Chondrocyte (in vitro differentiated cells): Measurements from ENCODE around the gene MAN1A1. TPM values are rescaled to one million over a fixed set of nuclear protein-coding genes. Genes with fewer than 3 reads are reported as not detected.

Experiments
- DNase-seq: peaks from one replicate; pipeline ENCODE4 v3.0.0; 2021; ENCODE audit warnings: mixed read lengths, low spot score
- H3K27ac Mint-ChIP-seq: one replicate; pipeline ENCODE4 v1.8.0; 2021; ENCODE audit warnings: mild to moderate bottlenecking, moderate library complexity, mixed read lengths; ENCODE audit not compliant: unreplicated experiment
- H3K27me3 Mint-ChIP-seq: 2 replicates; pipeline ENCODE4 v1.8.0; 2021; ENCODE audit warnings: low read depth, mixed read lengths
- H3K36me3 Mint-ChIP-seq: 2 replicates; pipeline ENCODE4 v1.8.0; 2021; ENCODE audit warnings: low read depth, mixed read lengths
- H3K4me1 Mint-ChIP-seq: 2 replicates; pipeline ENCODE4 v1.8.0; 2021; ENCODE audit warnings: low read depth, mild to moderate bottlenecking, mixed read lengths
- H3K4me3 Mint-ChIP-seq: one replicate; pipeline ENCODE4 v1.8.0; 2021; ENCODE audit warnings: mild to moderate bottlenecking, moderate library complexity, mixed read lengths; ENCODE audit not compliant: unreplicated experiment
- H3K9me3 Mint-ChIP-seq: 2 replicates; pipeline ENCODE4 v1.8.0; 2021; ENCODE audit warnings: low read depth, mixed read lengths
- total RNA-seq: library from RNA; stranded (reverse); gene quantifications from 3 replicates; pipeline ENCODE4 v1.2.1, GENCODE V29; 2021
- TF ChIP-seq, protein P1 (sequence below): fragments of 200-600 bp; sonication (generic); IDR thresholded peaks from 2 replicates; pipeline ENCODE4 v1.5.0; 2021; ENCODE audit warnings: antibody characterized with exemption, mild to moderate bottlenecking, moderate library complexity

MAN1A1 gene
- total RNA-seq, 1 donor from 2014 or later, result 7.2 TPM

DNA sequence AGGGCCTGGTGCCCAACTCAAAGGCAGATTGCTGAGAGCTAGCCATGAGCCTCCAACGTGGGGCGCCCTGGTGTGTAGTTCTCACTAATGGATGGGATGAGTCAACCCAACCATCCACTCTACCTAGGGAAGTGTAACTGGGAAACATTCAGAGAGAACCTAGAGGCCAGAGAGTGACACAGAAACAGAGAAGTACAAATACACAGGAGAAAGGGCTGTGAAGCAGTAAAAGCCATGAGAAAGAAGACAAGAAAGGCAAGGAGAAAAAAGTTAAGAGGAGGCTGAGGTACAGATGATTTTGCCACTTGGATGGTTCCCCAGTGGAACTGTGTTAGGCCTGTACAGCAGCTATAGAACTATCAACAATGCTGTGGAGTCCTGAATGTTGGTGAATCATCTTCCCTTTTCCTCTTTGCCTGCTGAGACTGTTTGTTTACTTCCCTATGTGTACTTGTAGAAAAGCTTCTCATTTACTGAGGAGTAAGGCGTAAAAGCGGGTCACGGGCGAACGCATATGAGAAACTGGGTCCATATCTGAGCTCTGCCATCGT is 39.0 kb downstream of the MAN1A1 start:
- no peaks in the 10 kb centered on the region for H3K27me3 Mint-ChIP-seq
- peaks cover 9% of the 10 kb centered on the region for H3K4me1 Mint-ChIP-seq
- H3K9me3 Mint-ChIP-seq, result peaks cover 2% of the 10 kb centered on the region
- no peak for DNase-seq
- no peaks in the 10 kb centered on the region for H3K36me3 Mint-ChIP-seq
- no peak overlapping the region for H3K4me3 Mint-ChIP-seq
- H3K27ac Mint-ChIP-seq, result no peak overlapping the region
- TF ChIP-seq, protein P1, sequence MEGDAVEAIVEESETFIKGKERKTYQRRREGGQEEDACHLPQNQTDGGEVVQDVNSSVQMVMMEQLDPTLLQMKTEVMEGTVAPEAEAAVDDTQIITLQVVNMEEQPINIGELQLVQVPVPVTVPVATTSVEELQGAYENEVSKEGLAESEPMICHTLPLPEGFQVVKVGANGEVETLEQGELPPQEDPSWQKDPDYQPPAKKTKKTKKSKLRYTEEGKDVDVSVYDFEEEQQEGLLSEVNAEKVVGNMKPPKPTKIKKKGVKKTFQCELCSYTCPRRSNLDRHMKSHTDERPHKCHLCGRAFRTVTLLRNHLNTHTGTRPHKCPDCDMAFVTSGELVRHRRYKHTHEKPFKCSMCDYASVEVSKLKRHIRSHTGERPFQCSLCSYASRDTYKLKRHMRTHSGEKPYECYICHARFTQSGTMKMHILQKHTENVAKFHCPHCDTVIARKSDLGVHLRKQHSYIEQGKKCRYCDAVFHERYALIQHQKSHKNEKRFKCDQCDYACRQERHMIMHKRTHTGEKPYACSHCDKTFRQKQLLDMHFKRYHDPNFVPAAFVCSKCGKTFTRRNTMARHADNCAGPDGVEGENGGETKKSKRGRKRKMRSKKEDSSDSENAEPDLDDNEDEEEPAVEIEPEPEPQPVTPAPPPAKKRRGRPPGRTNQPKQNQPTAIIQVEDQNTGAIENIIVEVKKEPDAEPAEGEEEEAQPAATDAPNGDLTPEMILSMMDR, result no peak

DNA sequence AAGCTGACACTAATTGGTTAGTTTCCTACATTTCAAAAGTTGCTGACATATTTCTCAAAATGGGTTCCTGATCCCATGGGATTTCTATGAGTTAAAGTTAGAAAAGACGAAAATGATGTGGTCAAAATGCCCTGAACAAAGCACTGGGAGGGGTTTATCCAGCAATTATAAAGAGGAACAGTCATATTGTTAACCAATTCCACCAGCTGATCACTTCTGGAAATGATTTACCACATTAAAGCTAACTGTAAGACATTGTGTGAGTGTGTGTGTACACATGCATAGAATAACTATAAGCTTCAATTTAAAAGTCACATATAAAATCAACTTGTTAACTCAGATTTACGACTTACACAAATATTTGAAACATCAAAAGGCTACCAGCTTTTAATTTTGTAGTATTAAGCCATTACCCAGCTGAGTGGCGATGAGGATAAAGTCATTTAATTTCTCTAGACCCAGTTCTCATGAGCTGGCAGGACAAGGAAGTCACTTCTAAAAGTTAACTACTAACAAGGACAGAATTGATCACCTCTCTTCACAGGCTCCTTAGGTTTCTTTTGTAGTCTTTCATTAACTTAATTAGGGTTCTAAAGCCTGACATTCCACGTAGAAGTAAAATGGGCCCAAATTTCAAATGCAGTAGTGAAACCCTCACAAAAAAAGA is 40.4 kb downstream of the MAN1A1 start:
- peaks cover 2% of the 10 kb centered on the region for H3K9me3 Mint-ChIP-seq
- DNase-seq, result no peak
- H3K36me3 Mint-ChIP-seq, result no peaks in the 10 kb centered on the region
- no peaks in the 10 kb centered on the region for H3K27me3 Mint-ChIP-seq
- H3K4me1 Mint-ChIP-seq, result peaks cover 9% of the 10 kb centered on the region
- H3K4me3 Mint-ChIP-seq, result no peak overlapping the region
- TF ChIP-seq, protein P1, result no peak
- no peak overlapping the region for H3K27ac Mint-ChIP-seq

DNA sequence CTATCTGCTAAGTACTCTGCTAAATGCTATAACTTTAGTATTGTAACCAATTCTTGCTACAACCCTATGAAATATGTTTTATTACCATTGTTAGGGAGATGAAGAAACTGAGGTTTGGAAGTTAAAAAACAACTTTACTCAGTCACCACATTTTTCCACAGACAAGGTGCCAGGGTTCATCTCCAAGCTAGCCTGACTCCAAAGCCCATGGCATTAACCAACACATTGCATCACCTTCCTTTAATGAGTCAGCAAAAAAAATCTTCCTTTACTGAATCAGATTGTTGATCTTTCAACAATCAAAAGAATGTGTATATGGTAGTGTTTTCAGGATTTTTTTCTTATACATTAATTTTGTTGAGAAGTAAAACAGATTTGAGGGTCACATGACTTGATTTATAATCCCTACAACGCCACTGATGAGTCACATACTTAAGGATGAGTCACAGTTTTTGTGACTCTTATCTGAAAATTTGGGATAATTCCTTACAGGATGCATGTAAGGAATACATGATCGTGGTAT is 41.5 kb downstream of the MAN1A1 start:
- peak overlapping the region; percentile 0 for H3K27ac Mint-ChIP-seq
- H3K36me3 Mint-ChIP-seq, result no peaks in the 10 kb centered on the region
- H3K4me3 Mint-ChIP-seq, result no peak overlapping the region
- H3K4me1 Mint-ChIP-seq, result peaks cover 9% of the 10 kb centered on the region
- no peak for DNase-seq
- TF ChIP-seq, protein P1, result no peak
- no peaks in the 10 kb centered on the region for H3K27me3 Mint-ChIP-seq
- peaks cover 2% of the 10 kb centered on the region for H3K9me3 Mint-ChIP-seq

DNA sequence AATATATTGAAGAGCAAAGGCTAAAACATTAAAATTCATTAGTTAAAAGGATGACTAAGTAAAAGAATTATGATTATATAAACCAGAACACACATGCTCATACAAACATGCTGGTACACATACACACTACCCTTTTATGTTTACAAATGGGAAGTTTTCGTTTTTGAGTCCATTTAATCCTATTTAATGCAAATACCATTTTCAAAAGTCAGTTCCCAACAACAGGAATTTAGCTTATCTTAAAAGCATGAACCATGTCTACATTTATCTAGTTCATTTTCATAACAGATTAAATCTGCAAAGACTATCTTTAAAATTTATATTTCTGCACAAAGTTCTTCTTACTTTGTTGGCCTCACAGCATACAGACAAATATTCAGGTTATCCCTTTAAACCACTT is 42.5 kb downstream of the MAN1A1 start:
- TF ChIP-seq, protein P1, result no peak
- H3K9me3 Mint-ChIP-seq, result peaks cover 2% of the 10 kb centered on the region
- no peaks in the 10 kb centered on the region for H3K36me3 Mint-ChIP-seq
- DNase-seq, result no peak
- H3K27ac Mint-ChIP-seq, result no peak overlapping the region
- peaks cover 9% of the 10 kb centered on the region for H3K4me1 Mint-ChIP-seq
- no peaks in the 10 kb centered on the region for H3K27me3 Mint-ChIP-seq
- H3K4me3 Mint-ChIP-seq, result no peak overlapping the region

DNA sequence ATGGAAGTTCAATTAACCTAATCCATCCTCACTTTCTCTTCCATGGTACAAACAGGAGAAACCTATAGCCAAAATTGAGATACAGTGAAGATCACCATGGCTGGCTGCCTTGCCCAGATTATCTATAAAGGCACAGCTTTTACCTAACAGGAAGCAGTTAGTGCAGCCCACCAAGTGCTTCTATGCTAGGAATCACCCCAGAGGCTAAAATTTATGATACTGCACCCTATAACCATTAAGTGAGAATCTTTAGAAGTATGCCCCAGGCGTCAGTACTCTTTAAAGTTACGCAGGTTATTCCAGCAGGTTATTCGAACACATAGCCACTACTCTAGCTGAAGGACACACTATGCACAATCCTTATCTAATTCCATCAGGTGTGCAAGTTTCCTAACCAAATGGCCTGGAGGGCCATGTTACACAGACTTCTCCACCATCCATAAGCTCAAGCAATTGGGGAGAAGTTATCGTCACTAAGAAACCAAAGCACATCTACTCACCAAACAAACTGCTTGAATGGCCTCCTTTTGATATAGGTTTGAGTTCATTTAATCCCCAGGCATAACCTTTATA is 43.1 kb downstream of the MAN1A1 start:
- H3K4me1 Mint-ChIP-seq, result peaks cover 9% of the 10 kb centered on the region

More for the DNA sequence above, 43.1 kb downstream of the MAN1A1 start:
- no peaks in the 10 kb centered on the region for H3K36me3 Mint-ChIP-seq
- H3K27me3 Mint-ChIP-seq, result no peaks in the 10 kb centered on the region
- no peak overlapping the region for H3K27ac Mint-ChIP-seq
- TF ChIP-seq, protein P1, result no peak
- no peak overlapping the region for H3K4me3 Mint-ChIP-seq
- no peak for DNase-seq
- peaks cover 2% of the 10 kb centered on the region for H3K9me3 Mint-ChIP-seq
